Sigmoid colon (tissue), 4 donors: ENCODE data around the gene SLC24A4.

Source experiments
- CTCF ChIP-seq, 4 experiments: fragments of 450-650 bp in 3 of 4; fragments of 200-600 bp in 1 of 4; IDR thresholded peaks; one replicate each; pipeline ENCODE4 v1.5.1; 2016 to 2019; ENCODE audit warnings: antibody characterized with exemption in 4 of 4, mild to moderate bottlenecking in 3 of 4, moderate library complexity in 2 of 4
- EP300 ChIP-seq, 4 donors: sonication (generic); formaldehyde crosslinking; IDR thresholded peaks; one replicate each; pipeline ENCODE4 v1.6.1; 2017; ENCODE audit warnings: antibody characterized with exemption in 4 of 4

GRCh38 chr14:92315050-92315805 lies 7.7 kb upstream of the SLC24A4 start:
- TF ChIP-seq CTCF (IDR thresholded peaks at IDR 0.05) (no peak), EP300 (IDR thresholded peaks at IDR 0.05) (no peak)
